ENCODE data around the gene CD82. TPM values are rescaled to one million over a fixed set of nuclear protein-coding genes. Genes with fewer than 3 reads are reported as not detected.
"Not testable (repeated sequence)": the region's sequence is repeated elsewhere in the genome, so short reads cannot be mapped to it uniquely, and the experiment has no call there.

CD82 gene
- total and polyA plus RNA-seq, 7 donors = 13.3 to 162 (median 25.9) TPM

DNA sequence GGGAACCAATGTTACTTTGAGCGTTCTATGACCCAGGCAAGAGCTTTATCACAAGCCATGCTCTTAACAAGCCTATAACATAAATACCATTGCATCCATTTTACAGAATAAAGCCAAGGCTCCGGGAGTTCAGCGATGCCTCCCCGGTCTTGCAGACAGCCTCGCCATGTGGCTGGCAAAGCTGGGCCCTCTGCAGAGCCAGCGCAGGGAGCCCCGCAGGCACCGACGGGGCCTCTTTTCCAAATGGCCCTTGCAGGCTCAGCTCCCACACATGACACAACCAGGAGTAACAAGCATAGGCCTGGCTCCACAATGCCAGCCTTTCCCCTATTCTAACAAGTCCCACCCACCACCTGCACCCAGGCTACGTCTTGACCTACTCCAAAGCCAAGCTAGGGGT, 89.1 kb downstream of the CD82 start:
- Histone ChIP-seq H3K4me3 (no peak overlapping the region), H3K27ac (no peak overlapping the region), H3K27me3 (ENCODE audit: insufficient read depth in 3 of 3, low read length in 2 of 3) (peaks cover 0 to 11% (median 0%) of the 10 kb centered on the region in 3 donors), H3K36me3 (ENCODE audit: insufficient read depth in 1 of 2, low read depth in 1 of 2) (no peaks in the 10 kb centered on the region), H3K9me3 (no peaks in the 10 kb centered on the region), H3K4me1 (no peaks in the 10 kb centered on the region)
- DNase-seq (no peak), ATAC-seq (no peak)
- 93 to 94% (median 94%) methylated on average over 10 of the region's 10 CpGs for WGBS, 3 donors
- intact Hi-C loops (cut with DNase I) = no loop called here
- TF ChIP-seq, protein P1, sequence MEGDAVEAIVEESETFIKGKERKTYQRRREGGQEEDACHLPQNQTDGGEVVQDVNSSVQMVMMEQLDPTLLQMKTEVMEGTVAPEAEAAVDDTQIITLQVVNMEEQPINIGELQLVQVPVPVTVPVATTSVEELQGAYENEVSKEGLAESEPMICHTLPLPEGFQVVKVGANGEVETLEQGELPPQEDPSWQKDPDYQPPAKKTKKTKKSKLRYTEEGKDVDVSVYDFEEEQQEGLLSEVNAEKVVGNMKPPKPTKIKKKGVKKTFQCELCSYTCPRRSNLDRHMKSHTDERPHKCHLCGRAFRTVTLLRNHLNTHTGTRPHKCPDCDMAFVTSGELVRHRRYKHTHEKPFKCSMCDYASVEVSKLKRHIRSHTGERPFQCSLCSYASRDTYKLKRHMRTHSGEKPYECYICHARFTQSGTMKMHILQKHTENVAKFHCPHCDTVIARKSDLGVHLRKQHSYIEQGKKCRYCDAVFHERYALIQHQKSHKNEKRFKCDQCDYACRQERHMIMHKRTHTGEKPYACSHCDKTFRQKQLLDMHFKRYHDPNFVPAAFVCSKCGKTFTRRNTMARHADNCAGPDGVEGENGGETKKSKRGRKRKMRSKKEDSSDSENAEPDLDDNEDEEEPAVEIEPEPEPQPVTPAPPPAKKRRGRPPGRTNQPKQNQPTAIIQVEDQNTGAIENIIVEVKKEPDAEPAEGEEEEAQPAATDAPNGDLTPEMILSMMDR (IDR thresholded peaks at IDR 0.05) = no peak

DNA sequence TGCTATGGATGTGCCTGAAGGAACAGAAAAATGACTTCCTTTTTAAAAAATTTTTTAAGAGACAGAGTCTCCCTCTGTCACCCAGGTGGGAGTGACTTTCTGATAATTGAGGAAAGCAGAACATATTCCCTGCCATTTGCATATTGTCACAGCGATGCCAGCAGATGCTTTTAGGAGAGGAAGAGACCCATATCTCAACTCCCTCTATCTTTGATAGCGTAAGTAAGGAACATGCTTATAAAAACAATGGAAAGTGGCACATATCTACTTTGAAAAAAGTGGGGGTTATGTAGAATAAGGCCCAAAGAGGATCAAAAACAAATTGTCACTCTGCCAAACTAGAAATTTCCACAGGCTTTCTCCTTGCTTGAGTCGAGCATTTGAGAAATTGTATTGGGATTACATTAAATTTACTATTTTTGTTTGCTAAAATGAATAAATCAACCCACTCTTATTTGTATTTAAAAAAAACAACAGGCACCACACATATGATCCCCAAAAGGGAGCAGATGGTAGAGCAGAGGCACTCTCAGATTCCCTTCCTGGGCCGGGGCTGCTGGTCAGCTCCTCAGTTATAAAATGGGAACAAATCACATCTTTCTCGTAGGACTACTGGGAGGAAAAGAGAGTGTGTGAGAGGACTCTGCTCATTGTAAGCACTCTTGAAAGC, 92.5 kb downstream of the CD82 start:
- Histone ChIP-seq H3K36me3 (ENCODE audit: insufficient read depth in 1 of 2, low read depth in 1 of 2) (no peaks in the 10 kb centered on the region), H3K4me3 (no peak overlapping the region), H3K9me3 (no peaks in the 10 kb centered on the region), H3K27me3 (ENCODE audit: insufficient read depth in 3 of 3, low read length in 2 of 3) (peaks cover 0 to 2% (median 0%) of the 10 kb centered on the region in 3 donors), H3K27ac (no peak overlapping the region), H3K4me1 (no peaks in the 10 kb centered on the region)
- ATAC-seq (no peak), DNase-seq (no peak)
- intact Hi-C loops (cut with DNase I) = no loop called here
- TF ChIP-seq, protein P1 (IDR thresholded peaks at IDR 0.05) = no peak
- 79 to 91% (median 82%) methylated on average over 5 of the region's 5 CpGs for WGBS, 3 donors

DNA sequence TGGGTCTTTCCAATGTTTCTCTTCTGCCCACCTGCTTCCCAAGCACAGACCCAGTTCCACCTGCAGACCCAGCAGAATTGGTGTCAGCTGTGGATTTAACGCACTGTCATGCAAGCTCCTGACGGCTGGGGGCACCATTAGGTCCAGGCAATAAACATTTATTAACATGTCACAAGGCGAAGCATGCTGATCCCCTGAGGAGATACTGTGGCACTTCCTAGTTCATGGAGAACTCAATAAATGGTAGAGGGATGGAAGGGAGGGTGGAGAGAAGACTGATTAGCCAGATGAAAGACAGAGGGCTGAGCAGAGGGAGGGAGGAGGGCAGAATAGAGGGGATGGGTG, 93.0 kb downstream of the CD82 start:
- Histone ChIP-seq H3K4me3 (no peak overlapping the region), H3K27ac (no peak overlapping the region), H3K27me3 (ENCODE audit: insufficient read depth in 3 of 3, low read length in 2 of 3) (peaks cover 0 to 2% (median 0%) of the 10 kb centered on the region in 3 donors), H3K4me1 (no peaks in the 10 kb centered on the region), H3K36me3 (ENCODE audit: insufficient read depth in 1 of 2, low read depth in 1 of 2) (no peaks in the 10 kb centered on the region), H3K9me3 (no peaks in the 10 kb centered on the region)
- intact Hi-C loops (cut with DNase I) = no loop called here
- ATAC-seq = no peak
- TF ChIP-seq, protein P1 (IDR thresholded peaks at IDR 0.05) = no peak
- 58 to 68% (median 60%) methylated on average over 3 of the region's 3 CpGs for WGBS, 3 donors
- DNase-seq = no peak

DNA sequence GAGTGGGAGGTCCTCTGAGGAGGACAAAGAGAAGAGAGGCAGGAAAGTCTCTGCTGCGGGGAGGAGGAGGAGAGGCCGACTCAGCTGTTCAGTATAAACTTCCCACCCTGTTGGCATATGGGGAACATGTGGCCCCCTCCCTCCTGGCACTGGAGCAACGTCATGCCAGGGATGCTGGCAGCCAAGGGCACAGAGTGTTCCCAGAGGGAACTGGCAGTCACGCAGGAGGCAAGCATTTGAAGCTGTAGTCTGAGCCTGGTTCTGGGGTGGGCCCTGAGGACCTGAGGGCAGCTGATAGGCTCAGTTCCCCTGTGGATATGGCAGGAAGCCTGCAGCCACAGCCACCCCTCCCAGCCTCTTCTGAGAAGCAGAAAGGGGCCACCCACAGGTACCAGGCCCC, 94.2 kb downstream of the CD82 start:
- H3K4me3 ChIP-seq = no peak overlapping the region
- WGBS, 3 donors = 5 to 34% (median 21%) methylated on average over 4 of the region's 4 CpGs
- TF ChIP-seq, protein P1 (IDR thresholded peaks at IDR 0.05) = no peak
- intact Hi-C loops (cut with DNase I) = no loop called here
- ATAC-seq (peak in 3 of 4 donors; percentile 83 to 90 (median 90)), DNase-seq (peak; percentile 21 to 67)
- H3K36me3 ChIP-seq (ENCODE audit: insufficient read depth in 1 of 2, low read depth in 1 of 2) = no peaks in the 10 kb centered on the region
- H3K27ac ChIP-seq = no peak overlapping the region
- H3K4me1 ChIP-seq = no peaks in the 10 kb centered on the region
- H3K9me3 ChIP-seq = no peaks in the 10 kb centered on the region
- peaks cover 0 to 2% (median 0%) of the 10 kb centered on the region in 3 donors for H3K27me3 ChIP-seq (ENCODE audit: insufficient read depth in 3 of 3, low read length in 2 of 3)

DNA sequence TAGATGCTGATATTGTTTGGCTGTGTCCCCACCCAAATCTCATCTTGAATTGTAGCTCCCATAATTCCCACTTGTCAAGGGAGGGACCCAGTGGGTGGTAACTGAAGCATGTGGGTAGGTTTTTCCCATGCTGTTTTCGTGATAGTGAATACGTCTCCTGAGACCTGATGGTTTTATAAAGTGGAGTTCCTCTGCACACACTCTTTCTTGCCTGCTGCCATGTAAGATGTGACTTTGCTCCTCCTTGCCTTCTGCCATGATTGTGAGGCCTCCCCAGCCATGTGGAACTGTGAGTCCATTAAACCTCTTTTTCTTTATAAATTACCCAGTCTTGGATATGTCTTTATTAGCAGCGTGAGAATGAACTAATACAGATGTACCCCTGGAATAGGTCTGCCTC, 95.1 kb downstream of the CD82 start:
- DNase-seq; H3K36me3 ChIP-seq (ENCODE audit: insufficient read depth in 1 of 2, low read depth in 1 of 2); H3K27ac ChIP-seq; H3K27me3 ChIP-seq (ENCODE audit: insufficient read depth in 3 of 3, low read length in 2 of 3); H3K4me3 ChIP-seq; H3K9me3 ChIP-seq; intact Hi-C loops (cut with DNase I); H3K4me1 ChIP-seq; ATAC-seq: not testable (repeated sequence)
- WGBS, 3 donors = 90 to 97% (median 92%) methylated on average over 3 of the region's 3 CpGs

All from psoas muscle (tissue), 8 donors.